H9 (cell line): ENCODE measurements around the gene RHBDD2. TPM values are rescaled to one million over a fixed set of nuclear protein-coding genes. Genes with fewer than 3 reads are reported as not detected.
"Not testable (repeated sequence)": the region's sequence is repeated elsewhere in the genome, so short reads cannot be mapped to it uniquely, and the experiment has no call there.

Source experiments
- DNase-seq: peaks from one replicate; pipeline ENCODE4 v3.0.0-alpha.2; 2017
- H2AFZ ChIP-seq: one replicate; pipeline ENCODE4 v1.6.1; 2013; ENCODE audit warnings: mild to moderate bottlenecking, low read length, control low read depth, moderate library complexity
- H2AK5ac ChIP-seq: 2 replicates; pipeline ENCODE4 v1.6.1; 2013; ENCODE audit warnings: low read length, control low read depth, mixed read lengths; ENCODE audit not compliant: insufficient read length
- H2BK120ac ChIP-seq: one replicate; pipeline ENCODE4 v1.6.1; 2013; ENCODE audit warnings: low read depth, mild to moderate bottlenecking, low read length, control low read depth, inconsistent platforms; ENCODE audit not compliant: poor library complexity, severe bottlenecking
- H2BK12ac ChIP-seq: 2 replicates; pipeline ENCODE4 v1.6.1; 2013; ENCODE audit warnings: low read length, control low read depth, mixed read lengths, low read depth; ENCODE audit not compliant: insufficient read length
- H2BK15ac ChIP-seq: 2 replicates; pipeline ENCODE4 v1.6.1; 2013; ENCODE audit warnings: low read depth, low read length, control low read depth
- H2BK20ac ChIP-seq: one replicate; pipeline ENCODE4 v1.6.1; 2013; ENCODE audit warnings: low read depth, mild to moderate bottlenecking, low read length, control low read depth, inconsistent platforms; ENCODE audit not compliant: poor library complexity, severe bottlenecking
- H2BK5ac ChIP-seq: 2 replicates; pipeline ENCODE4 v1.6.1; 2013; ENCODE audit warnings: low read length, control low read depth, mixed read lengths; ENCODE audit not compliant: insufficient read length
- H3K14ac ChIP-seq: 2 replicates; pipeline ENCODE4 v1.6.1; 2013; ENCODE audit warnings: low read length, control low read depth; ENCODE audit not compliant: insufficient read depth
- H3K18ac ChIP-seq: 2 replicates; pipeline ENCODE4 v1.6.1; 2013; ENCODE audit warnings: low read depth, mild to moderate bottlenecking, mixed read lengths, low read length, control low read depth; ENCODE audit not compliant: insufficient read length
- H3K23ac ChIP-seq: 2 replicates; pipeline ENCODE4 v1.6.1; 2013; ENCODE audit warnings: low read length, control low read depth, mixed read lengths, low read depth; ENCODE audit not compliant: insufficient read length
- H3K23me2 ChIP-seq: 2 replicates; pipeline ENCODE4 v1.6.1; 2013; ENCODE audit warnings: low read depth, mild to moderate bottlenecking, mixed read lengths, low read length, control low read depth; ENCODE audit not compliant: insufficient read length, poor library complexity, severe bottlenecking
- H3K27ac ChIP-seq: 2 replicates; pipeline ENCODE4 v1.5.1; 2013; ENCODE audit warnings: low read length, control low read depth, mixed read lengths, low read depth; ENCODE audit not compliant: insufficient read length
- H3K27me3 ChIP-seq: 2 replicates; pipeline ENCODE4 v1.6.1; 2013; ENCODE audit warnings: low read length, control low read depth, inconsistent platforms; ENCODE audit not compliant: insufficient read depth
- H3K4ac ChIP-seq: 2 replicates; pipeline ENCODE4 v1.6.1; 2013; ENCODE audit warnings: low read depth, mild to moderate bottlenecking, control low read depth, inconsistent platforms, low read length, moderate library complexity
- H3K4me1 ChIP-seq: 2 replicates; pipeline ENCODE4 v1.6.1; 2013; ENCODE audit warnings: low read length, control low read depth, inconsistent platforms; ENCODE audit not compliant: insufficient read depth
- H3K4me2 ChIP-seq: 2 replicates; pipeline ENCODE4 v1.6.1; 2013; ENCODE audit warnings: low read length, control low read depth, mixed read lengths; ENCODE audit not compliant: insufficient read length, insufficient read depth
- H3K56ac ChIP-seq: 2 replicates; pipeline ENCODE4 v1.6.1; 2013; ENCODE audit warnings: low read depth, mild to moderate bottlenecking, mixed read lengths, low read length, control low read depth; ENCODE audit not compliant: insufficient read length
- H3K79me1 ChIP-seq: 2 replicates; pipeline ENCODE4 v1.6.1; 2013; ENCODE audit warnings: low read depth, mild to moderate bottlenecking, moderate library complexity, low read length, control low read depth, inconsistent platforms; ENCODE audit not compliant: insufficient read depth, poor library complexity, severe bottlenecking
- H3K79me2 ChIP-seq: 2 replicates; pipeline ENCODE4 v1.6.1; 2013; ENCODE audit warnings: low read length, control low read depth, inconsistent platforms; ENCODE audit not compliant: insufficient read depth
- H3K9ac ChIP-seq: 2 replicates; pipeline ENCODE4 v1.6.1; 2013; ENCODE audit warnings: low read length, control low read depth, mixed read lengths; ENCODE audit not compliant: insufficient read length; ENCODE audit errors: extremely low read depth
- H3K9me3 ChIP-seq: one replicate; pipeline ENCODE4 v1.6.1; 2013; ENCODE audit warnings: low read depth, low read length, inconsistent platforms; ENCODE audit not compliant: control insufficient read depth
- H3T11ph ChIP-seq: one replicate; pipeline ENCODE4 v1.6.1; 2013; ENCODE audit warnings: mild to moderate bottlenecking, low read length, control low read depth, inconsistent platforms
- H4K20me1 ChIP-seq: one replicate; pipeline ENCODE4 v1.6.1; 2013; ENCODE audit not compliant: control insufficient read depth, insufficient read length, insufficient read depth
- H4K5ac ChIP-seq: 2 replicates; pipeline ENCODE4 v1.6.1; 2013; ENCODE audit warnings: low read depth, mild to moderate bottlenecking, mixed read lengths, low read length, control low read depth; ENCODE audit not compliant: insufficient read length
- H4K8ac ChIP-seq: replicated peaks from 2 replicates; pipeline ENCODE4 v1.6.1; 2013; ENCODE audit warnings: low read length, control low read depth, mixed read lengths, low read depth; ENCODE audit not compliant: insufficient read length
- H4K91ac ChIP-seq: 2 replicates; pipeline ENCODE4 v1.6.1; 2013; ENCODE audit warnings: low read depth, mild to moderate bottlenecking, moderate library complexity, mixed read lengths, low read length, control low read depth; ENCODE audit not compliant: insufficient read length
- H3K27ac Mint-ChIP-seq, 3 experiments: 2 replicates in 2 of 3; 3 replicates in 1 of 3; pipeline ENCODE4 v1.8.0; 2020 to 2021; ENCODE audit warnings: mixed read lengths in 3 of 3, mild to moderate bottlenecking in 1 of 3, moderate library complexity in 1 of 3
- H3K27me3 Mint-ChIP-seq: 2 replicates; pipeline ENCODE4 v1.8.0; 2021; ENCODE audit warnings: low read depth, mild to moderate bottlenecking, moderate library complexity, mixed read lengths
- H3K36me3 Mint-ChIP-seq, 3 experiments: 2 replicates in 2 of 3; 3 replicates in 1 of 3; pipeline ENCODE4 v1.8.0; 2020 to 2021; ENCODE audit warnings: low read depth in 3 of 3, mixed read lengths in 3 of 3; ENCODE audit not compliant: insufficient read depth in 1 of 3
- H3K4me1 Mint-ChIP-seq, 2 experiments: 2 replicates each; pipeline ENCODE4 v1.8.0; 2020; ENCODE audit warnings: mixed read lengths in 2 of 2
- H3K4me3 Mint-ChIP-seq, 2 experiments: 2 replicates in 1 of 2; 3 replicates in 1 of 2; pipeline ENCODE4 v1.8.0; 2020 to 2021; ENCODE audit warnings: mild to moderate bottlenecking in 2 of 2, mixed read lengths in 2 of 2, moderate library complexity in 1 of 2
- H3K9me3 Mint-ChIP-seq, 2 experiments: 2 replicates in 1 of 2; 3 replicates in 1 of 2; pipeline ENCODE4 v1.8.0; 2020; ENCODE audit warnings: mild to moderate bottlenecking in 2 of 2, mixed read lengths in 2 of 2, moderate library complexity in 1 of 2
- WGBS: extraction: QIAGEN DNeasy Blood & Tissue Kit; methylation state at CpG from one replicate; pipeline ENCODE4 v1.1.7; 2013; ENCODE audit warnings: missing lambda C conversion rate, low lambda C conversion rate, mixed read lengths; ENCODE audit not compliant: insufficient read length; ENCODE audit errors: extremely low coverage; 5-methylcytosine and 5-hydroxymethylcytosine counted together
- total RNA-seq: library from RNA; stranded (reverse); gene quantifications from 2 replicates; pipeline ENCODE4 v1.2.1, GENCODE V29; 2021
- TF ChIP-seq, protein P1 (sequence below): fragments of 200-600 bp; sonication (generic); conservative IDR thresholded peaks from 3 replicates; pipeline ENCODE4 v1.8.0; 2021; ENCODE audit warnings: antibody characterized with exemption, mild to moderate bottlenecking

RHBDD2 gene
- total RNA-seq, 1 experiment from 2014 or later, result 30.0 TPM

GRCh38 chr7:75854233-75854632, 24.6 kb upstream of the RHBDD2 start:
- H4K20me1 ChIP-seq, result no peaks in the 10 kb centered on the region
- no peaks in the 10 kb centered on the region for H3K4me1 Mint-ChIP-seq
- H4K8ac ChIP-seq, result no peak overlapping the region
- H2BK15ac ChIP-seq, result no peak overlapping the region
- H3K56ac ChIP-seq, result no peak overlapping the region
- no CpG with 5 or more reads among the region's 5 CpGs for WGBS
- H3K4me3 Mint-ChIP-seq, result no peak overlapping the region; a peak in 1 of 5 replicates
- no peaks in the 10 kb centered on the region for H3K27me3 ChIP-seq
- H2AFZ ChIP-seq, result no peak overlapping the region
- no peak overlapping the region for H3K4ac ChIP-seq
- H3K9ac ChIP-seq, result no peak overlapping the region
- no peaks in the 10 kb centered on the region for H3K9me3 ChIP-seq
- H3K27ac Mint-ChIP-seq, result peak overlapping the region in 1 of 3 experiments; percentile 89; a peak in 2 of 7 replicates
- peaks cover 2% of the 10 kb centered on the region; the same call in 1 of the 2 replicates for H3K27me3 Mint-ChIP-seq
- H3K27ac ChIP-seq, result no peak overlapping the region
- H3K23me2 ChIP-seq, result no peaks in the 10 kb centered on the region
- no peak for DNase-seq
- no peak overlapping the region for H2BK5ac ChIP-seq
- no peaks in the 10 kb centered on the region for H3K79me2 ChIP-seq
- no peaks in the 10 kb centered on the region for H3K4me1 ChIP-seq
- H3K79me1 ChIP-seq, result no peaks in the 10 kb centered on the region
- no peak overlapping the region for H4K91ac ChIP-seq
- H2BK12ac ChIP-seq, result no peak overlapping the region
- H2AK5ac ChIP-seq, result no peak overlapping the region
- H3K36me3 Mint-ChIP-seq, result no peaks in the 10 kb centered on the region; a peak in 1 of 7 replicates
- no peaks in the 10 kb centered on the region; a peak in 1 of 5 replicates for H3K9me3 Mint-ChIP-seq
- H4K5ac ChIP-seq, result no peak overlapping the region
- TF ChIP-seq, protein P1, sequence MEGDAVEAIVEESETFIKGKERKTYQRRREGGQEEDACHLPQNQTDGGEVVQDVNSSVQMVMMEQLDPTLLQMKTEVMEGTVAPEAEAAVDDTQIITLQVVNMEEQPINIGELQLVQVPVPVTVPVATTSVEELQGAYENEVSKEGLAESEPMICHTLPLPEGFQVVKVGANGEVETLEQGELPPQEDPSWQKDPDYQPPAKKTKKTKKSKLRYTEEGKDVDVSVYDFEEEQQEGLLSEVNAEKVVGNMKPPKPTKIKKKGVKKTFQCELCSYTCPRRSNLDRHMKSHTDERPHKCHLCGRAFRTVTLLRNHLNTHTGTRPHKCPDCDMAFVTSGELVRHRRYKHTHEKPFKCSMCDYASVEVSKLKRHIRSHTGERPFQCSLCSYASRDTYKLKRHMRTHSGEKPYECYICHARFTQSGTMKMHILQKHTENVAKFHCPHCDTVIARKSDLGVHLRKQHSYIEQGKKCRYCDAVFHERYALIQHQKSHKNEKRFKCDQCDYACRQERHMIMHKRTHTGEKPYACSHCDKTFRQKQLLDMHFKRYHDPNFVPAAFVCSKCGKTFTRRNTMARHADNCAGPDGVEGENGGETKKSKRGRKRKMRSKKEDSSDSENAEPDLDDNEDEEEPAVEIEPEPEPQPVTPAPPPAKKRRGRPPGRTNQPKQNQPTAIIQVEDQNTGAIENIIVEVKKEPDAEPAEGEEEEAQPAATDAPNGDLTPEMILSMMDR, result no peak
- no peak overlapping the region for H3K14ac ChIP-seq
- no peak overlapping the region for H3T11ph ChIP-seq
- no peak overlapping the region for H2BK20ac ChIP-seq
- no peak overlapping the region for H3K18ac ChIP-seq
- no peak overlapping the region for H2BK120ac ChIP-seq
- H3K23ac ChIP-seq, result no peak overlapping the region
- no peak overlapping the region for H3K4me2 ChIP-seq

GRCh38 chr7:75854813-75855345, 24.0 kb upstream of the RHBDD2 start:
- not testable (repeated sequence) for H4K20me1 ChIP-seq, H3K9me3 Mint-ChIP-seq, H2AFZ ChIP-seq, H3K4me3 Mint-ChIP-seq, H3K27ac ChIP-seq, H2BK12ac ChIP-seq, DNase-seq, H3K9ac ChIP-seq, H2BK20ac ChIP-seq, H3K4me1 ChIP-seq, H2BK5ac ChIP-seq, H3K56ac ChIP-seq, H4K91ac ChIP-seq, H3K79me1 ChIP-seq, H2BK120ac ChIP-seq, H4K8ac ChIP-seq, H3K4ac ChIP-seq, H4K5ac ChIP-seq, H3K23me2 ChIP-seq, H3K27ac Mint-ChIP-seq, H3K23ac ChIP-seq, H3K14ac ChIP-seq, H2AK5ac ChIP-seq, H3T11ph ChIP-seq, H3K9me3 ChIP-seq, H2BK15ac ChIP-seq, H3K4me2 ChIP-seq, H3K18ac ChIP-seq, H3K4me1 Mint-ChIP-seq, H3K36me3 Mint-ChIP-seq, H3K27me3 ChIP-seq, H3K79me2 ChIP-seq, H3K27me3 Mint-ChIP-seq
- WGBS, result no CpG with 5 or more reads among the region's 10 CpGs
